H1 (cell line): ENCODE data around the gene ZNF292. TPM values are rescaled to one million over a fixed set of nuclear protein-coding genes. Genes with fewer than 3 reads are reported as not detected.

Experiments used
- CTCF ChIA-PET: fragments of 300-600 bp; sonication (Branson Sonifier 250); formaldehyde crosslinking; loops from one replicate; lab custom pipeline; 2021; ENCODE audit not compliant: partially characterized antibody; lab: Charles Lee
- POLR2A ChIA-PET: fragments of 300-600 bp; sonication (Branson Sonifier 250); formaldehyde crosslinking; loops from one replicate; lab custom pipeline; 2021; ENCODE audit warnings: inconsistent platforms; ENCODE audit not compliant: partially characterized antibody; lab: Charles Lee
- DNase-seq, 2 experiments: peaks; one replicate each; pipeline versions ENCODE4 v3.0.0 to v3.0.0-alpha.2; 2010 to 2022; ENCODE audit warnings: low spot score in 2 of 2, low read depth in 1 of 2, mixed read lengths in 1 of 2
- FAIRE-seq: peaks from 2 replicates; lab custom pipeline; 2011; peaks lifted over from hg19 to GRCh38; lab: Jason Lieb, UNC
- H2AFZ ChIP-seq: 2 replicates; pipeline ENCODE4 v1.8.1; 2012; ENCODE audit warnings: low read length, inconsistent platforms
- H2AK5ac ChIP-seq: 2 replicates; pipeline ENCODE4 v1.6.1; 2013; ENCODE audit warnings: low read depth, low read length
- H2BK120ac ChIP-seq: replicated peaks from 2 replicates; pipeline ENCODE3; 2013; ENCODE audit warnings: low read depth, low read length, inconsistent platforms
- H2BK12ac ChIP-seq: 2 replicates; pipeline ENCODE4 v1.6.1; 2013; ENCODE audit warnings: low read depth, low read length
- H2BK15ac ChIP-seq: 2 replicates; pipeline ENCODE4 v1.6.1; 2013; ENCODE audit warnings: low read length
- H2BK20ac ChIP-seq: 2 replicates; pipeline ENCODE4 v1.6.1; 2013; ENCODE audit warnings: low read length
- H2BK5ac ChIP-seq: 2 replicates; pipeline ENCODE4 v1.6.1; 2013; ENCODE audit warnings: low read depth, low read length
- H3K14ac ChIP-seq: 2 replicates; pipeline ENCODE4 v1.6.1; 2013; ENCODE audit warnings: inconsistent platforms; ENCODE audit not compliant: insufficient read length
- H3K18ac ChIP-seq: 2 replicates; pipeline ENCODE4 v1.6.1; 2013; ENCODE audit warnings: low read length; ENCODE audit errors: extremely low read depth
- H3K23ac ChIP-seq: 2 replicates; pipeline ENCODE4 v1.6.1; 2013; ENCODE audit warnings: inconsistent platforms; ENCODE audit not compliant: insufficient read length
- H3K23me2 ChIP-seq: 2 replicates; pipeline ENCODE4 v1.6.1; 2013; ENCODE audit warnings: low read depth, low read length
- H3K27ac ChIP-seq: 2 replicates; pipeline ENCODE4 v1.6.1; 2011; ENCODE audit warnings: low read depth, low read length, inconsistent platforms
- H3K27me3 ChIP-seq, 4 experiments: replicated peaks in 1 of 4; 1 replicate in 1 of 4; 2 replicates in 3 of 4; pipeline versions ENCODE4 v1.6.1 to v1.8.1; 2011 to 2013; ENCODE audit warnings: low read length in 3 of 4, mild to moderate bottlenecking in 3 of 4, inconsistent platforms in 2 of 4, mixed read lengths in 2 of 4, moderate library complexity in 1 of 4; ENCODE audit not compliant: control insufficient read depth in 3 of 4, insufficient read depth in 3 of 4; ENCODE audit errors: extremely low read depth in 1 of 4
- H3K36me3 ChIP-seq, 4 experiments: 2 replicates each; pipeline versions ENCODE4 v1.6.1 to v1.8.1; 2011 to 2013; ENCODE audit warnings: mild to moderate bottlenecking in 4 of 4, low read length in 3 of 4, moderate library complexity in 2 of 4, control low read depth in 1 of 4, inconsistent platforms in 1 of 4; ENCODE audit not compliant: insufficient read depth in 4 of 4, control insufficient read depth in 2 of 4
- H3K4ac ChIP-seq: replicated peaks from 2 replicates; pipeline ENCODE3; 2013; ENCODE audit warnings: low read length, low read depth, mixed read lengths, inconsistent platforms; ENCODE audit not compliant: insufficient read length
- H3K4me1 ChIP-seq, 4 experiments: replicated peaks in 1 of 4; 1 replicate in 1 of 4; 2 replicates in 3 of 4; pipeline versions ENCODE4 v1.6.1 to v1.8.1; 2011 to 2013; ENCODE audit warnings: low read length in 3 of 4, inconsistent platforms in 2 of 4, mixed read lengths in 1 of 4; ENCODE audit not compliant: insufficient read depth in 4 of 4, control insufficient read depth in 3 of 4
- H3K4me2 ChIP-seq, 2 experiments: 2 replicates each; pipeline versions ENCODE4 v1.6.1 to v1.8.1; 2011 to 2013; ENCODE audit warnings: low read depth in 2 of 2, low read length in 2 of 2, control low read depth in 1 of 2, inconsistent platforms in 1 of 2, mild to moderate bottlenecking in 1 of 2; ENCODE audit not compliant: insufficient read depth in 1 of 2
- H3K4me3 ChIP-seq, 4 experiments: fragments of 200-600, 300-600 bp in 1 of 4; sonication (generic), shearing (Covaris generic), sonication (Bioruptor Twin) in 1 of 4; 2 replicates each; pipeline versions ENCODE4 v1.5.1 to v1.8.1; 2011 to 2016; ENCODE audit warnings: low read length in 4 of 4, low read depth in 3 of 4, control low read depth in 2 of 4, inconsistent platforms in 2 of 4, mild to moderate bottlenecking in 2 of 4, mixed read lengths in 1 of 4, moderate library complexity in 1 of 4; ENCODE audit not compliant: insufficient read depth in 2 of 4; ENCODE audit errors: extremely low read depth in 1 of 4
- H3K56ac ChIP-seq: replicated peaks from 2 replicates; pipeline ENCODE3; 2013; ENCODE audit warnings: low read depth, mild to moderate bottlenecking, mixed read lengths, low read length, inconsistent platforms; ENCODE audit not compliant: insufficient read length
- H3K79me1 ChIP-seq: 2 replicates; pipeline ENCODE4 v1.6.1; 2013; ENCODE audit warnings: low read depth, low read length, control low read depth
- H3K79me2 ChIP-seq, 2 experiments: 2 replicates each; pipeline versions ENCODE4 v1.6.1 to v1.8.1; 2012 to 2013; ENCODE audit warnings: low read length in 2 of 2, mild to moderate bottlenecking in 2 of 2, inconsistent platforms in 1 of 2; ENCODE audit not compliant: insufficient read depth in 2 of 2, control insufficient read depth in 1 of 2
- H3K9ac ChIP-seq, 4 experiments: replicated peaks in 1 of 4; 1 replicate in 1 of 4; 2 replicates in 3 of 4; pipeline versions ENCODE4 v1.6.1 to v1.8.1; 2011 to 2013; ENCODE audit warnings: low read depth in 3 of 4, low read length in 3 of 4, control low read depth in 2 of 4, mild to moderate bottlenecking in 2 of 4, moderate library complexity in 2 of 4, inconsistent platforms in 1 of 4; ENCODE audit errors: extremely low read depth in 1 of 4
- H3K9me3 ChIP-seq, 2 experiments: 2 replicates each; pipeline versions ENCODE4 v1.6.1 to v1.8.1; 2012 to 2013; ENCODE audit warnings: mild to moderate bottlenecking in 2 of 2, moderate library complexity in 2 of 2, control low read depth in 1 of 2, inconsistent platforms in 1 of 2, low read depth in 1 of 2, low read length in 1 of 2, mixed read lengths in 1 of 2; ENCODE audit not compliant: insufficient read depth in 2 of 2
- H4K20me1 ChIP-seq, 2 experiments: replicated peaks in 1 of 2; 2 replicates each; pipeline versions ENCODE3 to v1.8.1; 2011 to 2013; ENCODE audit warnings: inconsistent platforms in 2 of 2, low read length in 2 of 2, mild to moderate bottlenecking in 1 of 2; ENCODE audit not compliant: insufficient read depth in 2 of 2, control insufficient read depth in 1 of 2
- H4K5ac ChIP-seq: 2 replicates; pipeline ENCODE4 v1.6.1; 2013; ENCODE audit warnings: low read length, low read depth, mixed read lengths, inconsistent platforms; ENCODE audit not compliant: insufficient read length
- H4K8ac ChIP-seq: 2 replicates; pipeline ENCODE4 v1.8.0; 2013; ENCODE audit warnings: mild to moderate bottlenecking, moderate library complexity, low read length, inconsistent platforms; ENCODE audit not compliant: insufficient read depth; ENCODE audit errors: extremely low read depth
- H4K91ac ChIP-seq: replicated peaks from 2 replicates; pipeline ENCODE3; 2013; ENCODE audit warnings: low read length, mixed read lengths, inconsistent platforms; ENCODE audit not compliant: insufficient read length
- BRCA1 ChIP-seq: IDR thresholded peaks from 2 replicates; pipeline ENCODE4 v1.6.1; 2012; ENCODE audit warnings: low read depth, low read length, improper control_type of control experiment
- CBX5 ChIP-seq: fragments of 300-800, 300-1000 bp; sonication (generic); IDR thresholded peaks from 2 replicates; pipeline ENCODE4 v1.7.1; 2016; ENCODE audit warnings: antibody characterized with exemption, low read length, low read depth
- CHD1 ChIP-seq: IDR thresholded peaks from 2 replicates; pipeline ENCODE4 v1.6.1; 2012; ENCODE audit warnings: low read depth, low read length, improper control_type of control experiment
- CHD2 ChIP-seq: IDR thresholded peaks from 2 replicates; pipeline ENCODE4 v1.6.1; 2012; ENCODE audit warnings: low read length, improper control_type of control experiment
- EP300 ChIP-seq, 2 experiments: IDR thresholded peaks; 1 replicate in 1 of 2; 2 replicates in 1 of 2; pipeline ENCODE4 v1.6.1; 2011 to 2012; ENCODE audit warnings: low read depth in 2 of 2, low read length in 2 of 2, mild to moderate bottlenecking in 2 of 2, borderline replicate concordance in 1 of 2, inconsistent platforms in 1 of 2, moderate library complexity in 1 of 2
- PHF8 ChIP-seq: fragments of 200-600 bp; sonication (generic); conservative IDR thresholded peaks from 2 replicates; pipeline ENCODE4 v1.7.1; 2012; ENCODE audit warnings: low read depth, mild to moderate bottlenecking, inconsistent platforms, low read length, moderate library complexity
- RNF2 ChIP-seq: fragments of 200-900, 300-1000 bp; sonication (generic); IDR thresholded peaks from 2 replicates; pipeline ENCODE4 v1.7.1; 2016; ENCODE audit warnings: borderline replicate concordance, low read depth, mild to moderate bottlenecking, antibody characterized with exemption, low read length; ENCODE audit not compliant: poor library complexity, severe bottlenecking; ENCODE audit errors: missing control alignments
- SP1 ChIP-seq: IDR thresholded peaks from 2 replicates; pipeline ENCODE4 v1.6.1; 2011; ENCODE audit warnings: low read depth, low read length
- SUZ12 ChIP-seq: fragments of 200-600 bp; sonication (generic); IDR thresholded peaks from 2 replicates; pipeline ENCODE4 v1.6.1; 2012; ENCODE audit warnings: mild to moderate bottlenecking, inconsistent platforms, low read length, moderate library complexity, mixed read lengths
- TBP ChIP-seq: IDR thresholded peaks from 2 replicates; pipeline ENCODE4 v1.6.1; 2011; ENCODE audit warnings: low read depth, low read length, improper control_type of control experiment
- WGBS, 2 experiments: shearing (Covaris generic) in 1 of 2; methylation state at CpG; one replicate each; pipeline versions ENCODE4 v1.1.6 to v1.1.7; 2013 to 2015; ENCODE audit warnings: low lambda C conversion rate in 2 of 2, mixed read lengths in 2 of 2, inconsistent platforms in 1 of 2, low coverage in 1 of 2, missing lambda C conversion rate in 1 of 2; ENCODE audit not compliant: insufficient replicate concordance in 2 of 2, insufficient coverage in 1 of 2, insufficient read length in 1 of 2; ENCODE audit errors: extremely low coverage in 1 of 2, missing lambda C conversion rate in 1 of 2; 5-methylcytosine and 5-hydroxymethylcytosine counted together
- polyA plus RNA-seq, 7 experiments: library from polyadenylated mRNA; depleted of rRNA in 3 of 7; stranded (reverse) in 5 of 7; unstranded in 2 of 7; fragments of >200 nt in 5 of 7; fragments of 200-250 nt in 2 of 7; gene quantifications; 1 replicate in 5 of 7; 2 replicates in 1 of 7; 4 replicates in 1 of 7; pipeline versions ENCODE4 v1.2.1 to v1.2.3, GENCODE V29; 2011 to 2013; ENCODE audit warnings: missing spikeins in 2 of 7, mixed read lengths in 2 of 7
- total RNA-seq: library from RNA; stranded (reverse); fragmentation: NEBNext Ultra II Directional; extraction: Animal tissue kit (Norgen Biotek cat#: 25700); gene quantifications from 2 replicates; pipeline ENCODE4 v1.2.1, GENCODE V29; 2021
- TF ChIP-seq, protein P1 (sequence below): IDR thresholded peaks from 2 replicates; pipeline ENCODE4 v1.6.1; 2012; ENCODE audit warnings: inconsistent platforms
- TF ChIP-seq, protein P2 (sequence below): IDR thresholded peaks from 2 replicates; pipeline ENCODE4 v1.6.1; 2012; ENCODE audit warnings: low read length, inconsistent platforms

ZNF292 gene
- total and polyA plus RNA-seq, 2 of the 8 experiments (the other 6 are each of a cell fraction or from before 2014, with no cell fraction given) = 6.8 to 44.2 TPM

DNA sequence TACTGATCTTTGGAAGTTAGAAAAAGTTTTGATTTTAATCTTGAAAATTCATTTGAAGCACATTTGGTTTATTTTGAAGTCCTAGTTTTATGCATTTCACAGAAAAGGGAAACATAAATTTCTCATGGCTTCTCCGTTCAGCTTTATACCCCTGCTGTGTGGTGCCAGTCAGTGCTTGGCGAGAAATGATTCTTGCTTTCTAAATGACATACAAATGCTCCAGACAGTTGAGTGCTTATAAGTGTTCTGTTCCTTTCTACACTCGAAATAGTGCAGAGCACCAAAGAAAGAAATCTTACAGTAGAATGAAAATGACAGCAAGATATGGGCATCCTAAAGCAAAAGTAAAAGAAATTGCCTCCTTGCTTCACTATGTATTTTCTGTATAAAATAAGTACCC, 9.0 kb upstream of the ZNF292 start:
- Histone ChIP-seq H3K4me3 (no peak overlapping the region), H3K56ac (no peak overlapping the region), H3K18ac (no peak overlapping the region), H3K14ac (no peak overlapping the region), H3K27ac (no peak overlapping the region), H3K79me1 (no peaks in the 10 kb centered on the region), H3K9ac (no peak overlapping the region), H3K79me2 (no peaks in the 10 kb centered on the region), H2BK5ac (no peak overlapping the region), H2BK120ac (no peak overlapping the region), H4K91ac (no peak overlapping the region), H2BK20ac (no peak overlapping the region), H3K36me3 (no peaks in the 10 kb centered on the region), H2BK15ac (no peak overlapping the region), H4K20me1 (no peaks in the 10 kb centered on the region), H3K9me3 (no peaks in the 10 kb centered on the region), H2AK5ac (no peak overlapping the region), H2AFZ (no peak overlapping the region), H3K4ac (no peak overlapping the region), H3K4me1 (no peaks in the 10 kb centered on the region), H2BK12ac (no peak overlapping the region), H3K27me3 (no peaks in the 10 kb centered on the region; a peak in 1 of 7 replicates), H3K23ac (no peak overlapping the region), H3K4me2 (no peak overlapping the region), H3K23me2 (no peaks in the 10 kb centered on the region), H4K5ac (no peak overlapping the region), H4K8ac (no peak overlapping the region)
- ChIA-PET CTCF (no interaction called here), POLR2A (interaction anchor here (1.5 kb wide), 1 partner anchor 10 kb away, joined by 10 read pairs; the partner anchor contains the start of gene ZNF292)
- no peak for FAIRE-seq
- no peak for DNase-seq
- WGBS, 2 experiments = 88% methylated on average over 3 of the region's 3 CpGs; no CpG with 5 or more reads in 1 of the 2 experiments
- TF ChIP-seq SP1 (no peak), CHD2 (no peak), TBP (no peak), PHF8 (no peak), RNF2 (no peak), CHD1 (no peak), BRCA1 (no peak), EP300 (IDR thresholded peaks at IDR 0.05; ENCODE audit: borderline replicate concordance in 1 of 2, low read depth in 2 of 2, low read length in 2 of 2) (no peak), CBX5 (no peak), SUZ12 (no peak)
- TF ChIP-seq, protein P1, sequence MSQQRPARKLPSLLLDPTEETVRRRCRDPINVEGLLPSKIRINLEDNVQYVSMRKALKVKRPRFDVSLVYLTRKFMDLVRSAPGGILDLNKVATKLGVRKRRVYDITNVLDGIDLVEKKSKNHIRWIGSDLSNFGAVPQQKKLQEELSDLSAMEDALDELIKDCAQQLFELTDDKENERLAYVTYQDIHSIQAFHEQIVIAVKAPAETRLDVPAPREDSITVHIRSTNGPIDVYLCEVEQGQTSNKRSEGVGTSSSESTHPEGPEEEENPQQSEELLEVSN = no peak
- TF ChIP-seq, protein P2, sequence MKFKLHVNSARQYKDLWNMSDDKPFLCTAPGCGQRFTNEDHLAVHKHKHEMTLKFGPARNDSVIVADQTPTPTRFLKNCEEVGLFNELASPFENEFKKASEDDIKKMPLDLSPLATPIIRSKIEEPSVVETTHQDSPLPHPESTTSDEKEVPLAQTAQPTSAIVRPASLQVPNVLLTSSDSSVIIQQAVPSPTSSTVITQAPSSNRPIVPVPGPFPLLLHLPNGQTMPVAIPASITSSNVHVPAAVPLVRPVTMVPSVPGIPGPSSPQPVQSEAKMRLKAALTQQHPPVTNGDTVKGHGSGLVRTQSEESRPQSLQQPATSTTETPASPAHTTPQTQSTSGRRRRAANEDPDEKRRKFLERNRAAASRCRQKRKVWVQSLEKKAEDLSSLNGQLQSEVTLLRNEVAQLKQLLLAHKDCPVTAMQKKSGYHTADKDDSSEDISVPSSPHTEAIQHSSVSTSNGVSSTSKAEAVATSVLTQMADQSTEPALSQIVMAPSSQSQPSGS = no peak
